Spleen (tissue), 11 donors: ENCODE data around the gene ANKRD17. TPM values are rescaled to one million over a fixed set of nuclear protein-coding genes. Genes with fewer than 3 reads are reported as not detected.

Source experiments
- DNase-seq: peaks from one replicate; pipeline ENCODE4 v3.0.0-alpha.2; 2020
- H3K27ac ChIP-seq, 8 donors: fragments of 200-600 bp; sonication (generic) in 7 of 8; 1 replicate in 4 of 8; 2 replicates in 4 of 8; pipeline versions ENCODE4 v1.5.0 to v1.8.0; 2016 to 2021; ENCODE audit warnings: inconsistent platforms in 4 of 8, mild to moderate bottlenecking in 4 of 8, moderate library complexity in 1 of 8
- H3K27me3 ChIP-seq, 7 donors: fragments of 200-600 bp; sonication (generic) in 6 of 7; replicated peaks in 1 of 7; 1 replicate in 4 of 7; 2 replicates in 3 of 7; pipeline versions ENCODE4 v1.5.0 to v1.8.0; 2016 to 2021; ENCODE audit warnings: inconsistent platforms in 3 of 7, mild to moderate bottlenecking in 1 of 7
- H3K36me3 ChIP-seq, 6 donors: fragments of 200-600 bp; sonication (generic) in 5 of 6; 1 replicate in 4 of 6; 2 replicates in 2 of 6; pipeline versions ENCODE4 v1.5.0 to v1.8.0; 2016 to 2021; ENCODE audit warnings: inconsistent platforms in 2 of 6
- H3K4me1 ChIP-seq, 6 donors: fragments of 200-600 bp; sonication (generic) in 5 of 6; 1 replicate in 3 of 6; 2 replicates in 3 of 6; pipeline versions ENCODE4 v1.5.0 to v1.8.0; 2016 to 2021; ENCODE audit warnings: inconsistent platforms in 3 of 6
- H3K4me3 ChIP-seq, 8 donors: fragments of 200-600 bp; sonication (generic) in 7 of 8; 1 replicate in 4 of 8; 2 replicates in 4 of 8; pipeline versions ENCODE4 v1.5.0 to v1.8.0; 2016 to 2021; ENCODE audit warnings: inconsistent platforms in 4 of 8, mild to moderate bottlenecking in 4 of 8, moderate library complexity in 2 of 8
- H3K9me3 ChIP-seq, 8 donors: fragments of 200-600 bp; sonication (generic) in 7 of 8; 1 replicate in 4 of 8; 2 replicates in 4 of 8; pipeline versions ENCODE4 v1.5.0 to v1.8.0; 2016 to 2021; ENCODE audit warnings: inconsistent platforms in 4 of 8
- CTCF ChIP-seq, 11 experiments: fragments of 200-600 bp in 7 of 11; fragments of 450-650 bp in 4 of 11; sonication (generic) in 4 of 11; IDR thresholded peaks in 8 of 11; conservative IDR thresholded peaks in 3 of 11; 1 replicate in 7 of 11; 2 replicates in 4 of 11; pipeline versions ENCODE4 v1.4.0 to v1.8.0; 2016 to 2021; ENCODE audit warnings: antibody characterized with exemption in 11 of 11, inconsistent platforms in 4 of 11, mild to moderate bottlenecking in 1 of 11
- POLR2A ChIP-seq, 3 donors: fragments of 450-650 bp; IDR thresholded peaks; one replicate each; pipeline ENCODE4 v1.5.1; 2017; ENCODE audit warnings: antibody characterized with exemption in 3 of 3, mild to moderate bottlenecking in 1 of 3
- POLR2AphosphoS5 ChIP-seq, 3 donors: sonication (generic); formaldehyde crosslinking; IDR thresholded peaks; one replicate each; pipeline ENCODE4 v1.5.1; 2017; ENCODE audit warnings: antibody characterized with exemption in 3 of 3
- WGBS, 5 donors: extraction: QIAGEN DNeasy Blood & Tissue Kit in 3 of 5; methylation state at CpG; one replicate each; pipeline versions ENCODE4 v1.1.5 to v1.1.7; 2013 to 2018; 5-methylcytosine and 5-hydroxymethylcytosine counted together
- intact Hi-C: fragments of 100-400 bp; cut with DNase I; formaldehyde crosslinking; loops from one replicate; pipeline ENCODE4 v1.15.0; 2023; ENCODE audit warnings: low total_unique reads
- polyA plus RNA-seq, 3 donors: library from polyadenylated mRNA; stranded (reverse); fragments of 200-250 nt; gene quantifications; one replicate each; pipeline ENCODE4 v1.2.1, GENCODE V29; 2013
- total RNA-seq, 7 donors: library from RNA; depleted of rRNA in 3 of 7; stranded (reverse); fragments of >200 nt in 3 of 7; fragmentation: NEBNext Ultra II Directional in 4 of 7; extraction: Animal tissue kit (Norgen Biotek cat#: 25700) in 4 of 7; gene quantifications; one replicate each; pipeline versions ENCODE4 v1.1.0 to v1.2.1, GENCODE V29; 2016 to 2021
- donor health status: healthy with polysubstance abuse.
- donor health status: DM: no; HTN: no; CAD: no; lungs with moderate emphysema.
- donor health status: DM: no; HTN: no; CAD: no.
- donor health status: Bipolar disorder and iron deficiency.
- donor health status: healthy.
- donor health status: DM: no; HTN: no; CAD: no.
- donor health status: DM: yes; HTN: yes; CAD: no.

Gene ANKRD17
- total and polyA plus RNA-seq, 10 donors: 7.1 to 71.5 (median 60.0) TPM

- 84 to 87% (median 85%) methylated on average over 2 of the region's 2 CpGs for whole genome bisulfite sequencing, 5 donors
Measured at GRCh38 chr4:73066928-73067327, 191.7 kb downstream of the ANKRD17 start.

GRCh38 chr4:73066445-73066844, 192.2 kb downstream of the ANKRD17 start:
- DNase-seq: no peak
- Histone ChIP-seq H3K9me3 (no peaks in the 10 kb centered on the region), H3K36me3 (peaks cover 0 to 41% (median 24%) of the 10 kb centered on the region in 6 donors), H3K4me3 (no peak overlapping the region), H3K4me1 (peaks cover 8 to 61% (median 33%) of the 10 kb centered on the region in 6 donors), H3K27ac (peak overlapping the region in 1 of 8 donors; percentile 13), H3K27me3 (no peaks in the 10 kb centered on the region)
- whole genome bisulfite sequencing, 5 donors: 91 to 95% (median 92%) methylated on average over 3 of the region's 3 CpGs
- TF ChIP-seq POLR2A (IDR thresholded peaks at IDR 0.05) (no peak), POLR2AphosphoS5 (IDR thresholded peaks at IDR 0.05) (no peak), CTCF (IDR thresholded peaks at IDR 0.05 in 8 of 11, conservative IDR thresholded peaks at IDR 0.05 in 3 of 11) (no peak)
- intact Hi-C loops: loop anchor here (5.0 to 10.0 kb wide), 2 partner anchors 178 to 196 kb away; no protein-coding TSS in a partner anchor

More at GRCh38 chr4:73066928-73067327, 191.7 kb downstream of the ANKRD17 start:
- Histone ChIP-seq H3K27me3 (no peaks in the 10 kb centered on the region), H3K27ac (peak overlapping the region in 3 of 8 donors; percentile 13 to 99 (median 98)), H3K4me3 (no peak overlapping the region), H3K36me3 (peaks cover 0 to 36% (median 20%) of the 10 kb centered on the region in 6 donors), H3K4me1 (peaks cover 8 to 61% (median 33%) of the 10 kb centered on the region in 6 donors), H3K9me3 (no peaks in the 10 kb centered on the region)
- TF ChIP-seq CTCF (IDR thresholded peaks at IDR 0.05 in 8 of 11, conservative IDR thresholded peaks at IDR 0.05 in 3 of 11): no peak
- no peak for TF ChIP-seq POLR2A (IDR thresholded peaks at IDR 0.05)
- TF ChIP-seq POLR2AphosphoS5 (IDR thresholded peaks at IDR 0.05): no peak
- no peak for DNase-seq
- intact Hi-C loops: loop anchor here (5.0 to 10.0 kb wide), 2 partner anchors 178 to 195 kb away; no protein-coding TSS in a partner anchor

GRCh38 chr4:73064536-73064935, 194.1 kb downstream of the ANKRD17 start:
- 66 to 85% (median 76%) methylated on average over 4 of the region's 4 CpGs for WGBS, 5 donors
- DNase-seq: no peak
- TF ChIP-seq POLR2AphosphoS5 (IDR thresholded peaks at IDR 0.05) (no peak), POLR2A (IDR thresholded peaks at IDR 0.05) (no peak), CTCF (IDR thresholded peaks at IDR 0.05 in 8 of 11, conservative IDR thresholded peaks at IDR 0.05 in 3 of 11) (no peak)
- Histone ChIP-seq H3K9me3 (no peaks in the 10 kb centered on the region), H3K4me1 (peaks cover 8 to 49% (median 26%) of the 10 kb centered on the region in 6 donors), H3K36me3 (peaks cover 0 to 60% (median 42%) of the 10 kb centered on the region in 6 donors), H3K27ac (no peak overlapping the region), H3K27me3 (no peaks in the 10 kb centered on the region), H3K4me3 (no peak overlapping the region)
- intact Hi-C loops: loop anchor here (10.0 kb wide), 1 partner anchor 180 kb away; no protein-coding TSS in a partner anchor

- no peak overlapping the region for H3K27ac ChIP-seq
- peaks cover 7 to 77% (median 56%) of the 10 kb centered on the region in 6 donors for H3K36me3 ChIP-seq
- 66 to 91% (median 87%) methylated on average over 2 of the region's 2 CpGs for WGBS, 5 donors
- no peaks in the 10 kb centered on the region for H3K27me3 ChIP-seq
- no peaks in the 10 kb centered on the region for H3K9me3 ChIP-seq
- intact Hi-C loops: no loop called here
- DNase-seq: no peak
- TF ChIP-seq POLR2A (IDR thresholded peaks at IDR 0.05) (no peak), POLR2AphosphoS5 (IDR thresholded peaks at IDR 0.05) (no peak), CTCF (IDR thresholded peaks at IDR 0.05 in 8 of 11, conservative IDR thresholded peaks at IDR 0.05 in 3 of 11) (no peak)
- no peak overlapping the region for H3K4me3 ChIP-seq
- H3K4me1 ChIP-seq: peaks cover 0 to 4% (median 0%) of the 10 kb centered on the region in 6 donors
Measured at GRCh38 chr4:73055241-73055897, 203.2 kb downstream of the ANKRD17 start.
